Epithelial cell of esophagus (primary cell): ENCODE measurements around the gene PCDHGC5.

Source experiments
- DNase-seq: peaks from one replicate; pipeline ENCODE4 v3.0.0; 2010; ENCODE audit warnings: low read depth
- H3K4me3 ChIP-seq: 2 replicates; pipeline ENCODE4 v1.5.1; 2011; ENCODE audit warnings: mild to moderate bottlenecking, low read length, control low read depth
- TF ChIP-seq, protein P1 (sequence below): IDR thresholded peaks from 2 replicates; pipeline ENCODE4 v1.5.1; 2011; ENCODE audit warnings: low read depth, mild to moderate bottlenecking, low read length, control low read depth, inconsistent platforms; ENCODE audit not compliant: insufficient read depth; ENCODE audit errors: missing control alignments

PCDHGC5 gene

DNA sequence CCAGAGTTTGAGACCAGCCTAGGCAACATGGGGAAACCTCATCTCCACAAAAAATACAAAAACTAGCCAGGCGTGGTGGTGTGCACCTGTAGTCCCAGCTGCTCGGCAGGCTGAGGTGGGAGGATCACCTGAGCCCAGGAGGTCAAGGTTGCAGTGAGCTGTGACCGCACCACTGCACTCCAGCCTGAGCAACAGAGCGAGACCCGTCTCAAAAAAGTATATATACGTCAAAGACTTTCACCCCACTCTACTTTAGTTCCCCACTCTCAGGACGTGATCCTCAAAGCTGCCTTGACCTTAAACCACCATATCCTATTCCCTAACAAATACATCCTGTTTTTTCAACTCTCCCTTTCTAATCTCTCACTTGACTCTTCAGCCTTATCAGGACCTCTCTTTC lies 41.0 kb downstream of the PCDHGC5 start:
- TF ChIP-seq, protein P1, sequence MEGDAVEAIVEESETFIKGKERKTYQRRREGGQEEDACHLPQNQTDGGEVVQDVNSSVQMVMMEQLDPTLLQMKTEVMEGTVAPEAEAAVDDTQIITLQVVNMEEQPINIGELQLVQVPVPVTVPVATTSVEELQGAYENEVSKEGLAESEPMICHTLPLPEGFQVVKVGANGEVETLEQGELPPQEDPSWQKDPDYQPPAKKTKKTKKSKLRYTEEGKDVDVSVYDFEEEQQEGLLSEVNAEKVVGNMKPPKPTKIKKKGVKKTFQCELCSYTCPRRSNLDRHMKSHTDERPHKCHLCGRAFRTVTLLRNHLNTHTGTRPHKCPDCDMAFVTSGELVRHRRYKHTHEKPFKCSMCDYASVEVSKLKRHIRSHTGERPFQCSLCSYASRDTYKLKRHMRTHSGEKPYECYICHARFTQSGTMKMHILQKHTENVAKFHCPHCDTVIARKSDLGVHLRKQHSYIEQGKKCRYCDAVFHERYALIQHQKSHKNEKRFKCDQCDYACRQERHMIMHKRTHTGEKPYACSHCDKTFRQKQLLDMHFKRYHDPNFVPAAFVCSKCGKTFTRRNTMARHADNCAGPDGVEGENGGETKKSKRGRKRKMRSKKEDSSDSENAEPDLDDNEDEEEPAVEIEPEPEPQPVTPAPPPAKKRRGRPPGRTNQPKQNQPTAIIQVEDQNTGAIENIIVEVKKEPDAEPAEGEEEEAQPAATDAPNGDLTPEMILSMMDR: no peak
- no peak overlapping the region for H3K4me3 ChIP-seq
- DNase-seq: no peak

DNA sequence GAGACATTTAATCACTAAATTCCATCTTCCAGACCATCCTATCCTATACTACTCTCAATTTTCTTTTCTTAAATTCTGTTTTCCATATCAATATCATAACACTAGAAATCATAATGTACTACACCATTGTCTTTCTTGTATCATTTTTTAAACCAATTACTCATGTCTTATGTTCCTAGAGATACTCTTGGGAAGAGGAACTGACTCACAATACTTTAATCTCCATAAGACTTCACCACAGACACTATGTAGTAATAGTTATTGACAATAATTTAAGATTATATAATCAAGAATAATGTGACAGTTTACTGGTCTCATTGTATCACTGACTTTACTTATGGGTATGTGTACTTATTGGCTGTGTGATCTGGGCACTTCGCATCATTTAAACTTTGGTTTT lies 43.8 kb downstream of the PCDHGC5 start:
- H3K4me3 ChIP-seq: no peak overlapping the region
- peak; percentile 24 for DNase-seq
- TF ChIP-seq, protein P1: no peak

DNA sequence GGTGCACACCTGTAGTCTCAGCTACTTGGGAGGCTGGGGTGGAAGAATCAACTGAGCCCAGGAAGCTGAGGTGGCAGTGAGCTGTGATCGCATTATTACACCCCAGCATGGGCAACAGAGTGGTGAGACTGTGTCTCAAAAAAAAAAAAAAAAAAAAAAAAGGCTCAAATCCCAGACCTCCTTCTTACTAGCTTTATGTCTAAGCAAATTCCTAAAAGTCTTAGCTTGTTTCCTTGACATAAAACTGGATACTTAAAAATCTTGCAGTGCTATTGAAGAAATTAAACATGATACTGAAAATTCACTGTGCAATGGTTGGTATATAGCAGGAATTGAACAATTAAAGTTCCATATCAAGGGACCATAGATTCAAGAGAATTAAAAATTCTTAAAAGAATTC lies 45.0 kb downstream of the PCDHGC5 start:
- TF ChIP-seq, protein P1: no peak
- no peak for DNase-seq
- H3K4me3 ChIP-seq: no peak overlapping the region

GRCh38 chr5:141534492-141535213 lies 45.8 kb downstream of the PCDHGC5 start:
- TF ChIP-seq, protein P1: no peak
- DNase-seq: no peak
- H3K4me3 ChIP-seq: no peak overlapping the region
